BJ (cell line): ENCODE results near the gene ADARB2. TPM values are rescaled to one million over a fixed set of nuclear protein-coding genes. Genes with fewer than 3 reads are reported as not detected.

Source experiments
- CTCF ChIA-PET: fragments of 350-600 bp; formaldehyde crosslinking; extraction: SDS; loops from one replicate; lab custom pipeline; 2021; ENCODE audit warnings: antibody characterized with exemption, inconsistent platforms; lab: Yijun Ruan, JAX
- POLR2A ChIA-PET: fragments of 300-600 bp; sonication (Branson Sonifier 250); formaldehyde crosslinking; extraction: SDS; loops from one replicate; lab custom pipeline; 2021; ENCODE audit warnings: antibody characterized with exemption; lab: Charles Lee
- DNase-seq: peaks from one replicate; pipeline ENCODE4 v3.0.0-alpha.2; 2011; ENCODE audit warnings: low read depth
- H3K27me3 ChIP-seq: 2 replicates; pipeline ENCODE4 v1.6.0; 2011; ENCODE audit warnings: low read length; ENCODE audit not compliant: control insufficient read depth, insufficient read depth
- H3K36me3 ChIP-seq: 2 replicates; pipeline ENCODE4 v1.5.1; 2011; ENCODE audit warnings: low read length; ENCODE audit not compliant: control insufficient read depth, insufficient read depth
- H3K4me3 ChIP-seq: 2 replicates; pipeline ENCODE4 v1.5.1; 2011; ENCODE audit warnings: low read depth, mild to moderate bottlenecking, control low read depth, low read length
- polyA plus RNA-seq: library from polyadenylated mRNA; depleted of rRNA; stranded (reverse); fragments of >200 nt; gene quantifications from 2 replicates; pipeline ENCODE4 v1.2.3, GENCODE V29; 2011
- TF ChIP-seq, protein P1 (sequence below): IDR thresholded peaks from 2 replicates; pipeline ENCODE4 v1.5.1; 2011; ENCODE audit warnings: low read depth, mild to moderate bottlenecking, control low read depth, inconsistent platforms, low read length, moderate library complexity; ENCODE audit not compliant: insufficient read depth

Gene ADARB2
- polyA plus RNA-seq, 1 experiment: not detected

DNA sequence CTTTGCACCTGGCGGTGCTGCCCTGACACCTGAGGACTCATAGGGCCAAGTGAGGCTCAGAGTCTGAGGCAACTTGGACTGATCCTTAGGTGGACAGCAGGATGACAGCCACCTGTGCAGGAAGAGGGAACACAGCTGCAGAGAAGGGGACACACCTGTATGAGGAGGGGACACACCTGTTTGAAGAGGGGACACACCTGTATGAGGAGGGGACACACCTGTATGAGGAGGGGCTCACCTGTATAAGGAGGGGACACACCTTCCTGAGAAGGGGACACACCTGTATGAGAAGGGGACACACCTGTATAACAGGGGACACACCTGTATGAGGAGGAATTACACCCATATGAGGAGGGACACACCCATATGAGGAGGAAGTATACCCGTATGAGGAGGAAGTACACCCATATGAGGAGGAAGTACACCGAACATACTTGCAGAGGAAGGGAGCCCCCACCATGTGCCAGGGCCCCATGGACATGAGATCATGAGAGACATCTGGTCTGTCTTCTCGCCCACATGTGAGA lies 285.9 kb downstream of the ADARB2 start:
- CTCF ChIA-PET: no interaction called here

DNA sequence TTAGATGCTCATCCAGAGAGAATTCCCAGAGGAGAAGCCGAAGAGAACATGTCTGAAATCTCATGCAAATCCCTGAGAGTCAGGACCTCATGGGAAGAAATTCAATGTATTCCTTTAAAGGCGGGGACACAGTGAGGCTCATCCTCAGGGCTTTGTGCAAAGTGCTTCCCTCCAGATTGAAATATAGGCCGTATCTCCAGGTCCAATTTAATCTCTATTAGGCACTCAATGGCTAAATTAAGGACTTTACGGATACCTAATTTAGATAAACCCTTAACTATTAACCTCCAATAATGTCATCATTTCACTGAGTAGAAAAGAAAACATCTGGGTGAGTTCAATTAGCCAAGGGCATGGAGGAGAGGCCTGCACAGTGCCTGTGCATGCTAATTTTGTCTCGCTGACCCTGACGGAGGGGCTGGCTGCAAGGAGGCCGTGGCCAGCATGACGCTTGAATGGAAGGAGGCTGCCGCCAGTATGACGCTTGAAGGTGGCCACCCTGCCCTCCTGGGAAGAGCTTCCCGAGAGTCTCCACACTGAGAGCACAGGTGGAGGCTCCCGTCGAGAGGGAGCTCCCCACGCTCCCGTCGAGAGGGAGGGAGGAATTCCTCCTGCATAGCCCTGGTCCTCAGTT lies 287.6 kb downstream of the ADARB2 start:
- ChIA-PET POLR2A (no interaction called here), CTCF (no interaction called here)
- H3K4me3 ChIP-seq: no peak overlapping the region
- no peaks in the 10 kb centered on the region for H3K36me3 ChIP-seq
- H3K27me3 ChIP-seq: no peaks in the 10 kb centered on the region
- TF ChIP-seq, protein P1, sequence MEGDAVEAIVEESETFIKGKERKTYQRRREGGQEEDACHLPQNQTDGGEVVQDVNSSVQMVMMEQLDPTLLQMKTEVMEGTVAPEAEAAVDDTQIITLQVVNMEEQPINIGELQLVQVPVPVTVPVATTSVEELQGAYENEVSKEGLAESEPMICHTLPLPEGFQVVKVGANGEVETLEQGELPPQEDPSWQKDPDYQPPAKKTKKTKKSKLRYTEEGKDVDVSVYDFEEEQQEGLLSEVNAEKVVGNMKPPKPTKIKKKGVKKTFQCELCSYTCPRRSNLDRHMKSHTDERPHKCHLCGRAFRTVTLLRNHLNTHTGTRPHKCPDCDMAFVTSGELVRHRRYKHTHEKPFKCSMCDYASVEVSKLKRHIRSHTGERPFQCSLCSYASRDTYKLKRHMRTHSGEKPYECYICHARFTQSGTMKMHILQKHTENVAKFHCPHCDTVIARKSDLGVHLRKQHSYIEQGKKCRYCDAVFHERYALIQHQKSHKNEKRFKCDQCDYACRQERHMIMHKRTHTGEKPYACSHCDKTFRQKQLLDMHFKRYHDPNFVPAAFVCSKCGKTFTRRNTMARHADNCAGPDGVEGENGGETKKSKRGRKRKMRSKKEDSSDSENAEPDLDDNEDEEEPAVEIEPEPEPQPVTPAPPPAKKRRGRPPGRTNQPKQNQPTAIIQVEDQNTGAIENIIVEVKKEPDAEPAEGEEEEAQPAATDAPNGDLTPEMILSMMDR: no peak
- DNase-seq: no peak

More for the DNA sequence above, 285.9 kb downstream of the ADARB2 start:
- Histone ChIP-seq H3K36me3 (no peaks in the 10 kb centered on the region), H3K27me3 (no peaks in the 10 kb centered on the region), H3K4me3 (no peak overlapping the region)
- POLR2A ChIA-PET: no interaction called here
- TF ChIP-seq, protein P1: no peak
- DNase-seq: no peak

DNA sequence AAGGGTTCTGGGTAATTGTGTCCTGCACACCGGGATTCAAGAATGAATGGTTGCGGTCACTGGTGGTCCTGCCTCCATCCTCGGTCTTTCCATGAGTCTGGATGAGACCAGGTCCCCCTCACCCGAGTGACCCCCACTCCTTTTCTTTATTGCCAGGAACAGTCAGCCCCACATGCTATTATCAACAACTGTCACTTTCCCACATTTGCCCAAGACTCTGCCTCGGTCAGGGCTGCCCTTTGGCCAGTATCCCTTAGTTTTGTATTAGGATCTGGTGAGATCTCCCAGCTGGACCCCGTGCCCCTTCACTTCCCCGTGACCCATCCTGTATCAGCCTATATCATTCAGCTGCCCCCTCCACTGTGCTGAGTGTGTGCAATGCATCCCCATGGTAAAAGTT lies 288.3 kb downstream of the ADARB2 start:
- Histone ChIP-seq H3K27me3 (no peaks in the 10 kb centered on the region), H3K36me3 (no peaks in the 10 kb centered on the region), H3K4me3 (no peak overlapping the region)
- ChIA-PET POLR2A (no interaction called here), CTCF (no interaction called here)
- no peak for DNase-seq
- TF ChIP-seq, protein P1: no peak

DNA sequence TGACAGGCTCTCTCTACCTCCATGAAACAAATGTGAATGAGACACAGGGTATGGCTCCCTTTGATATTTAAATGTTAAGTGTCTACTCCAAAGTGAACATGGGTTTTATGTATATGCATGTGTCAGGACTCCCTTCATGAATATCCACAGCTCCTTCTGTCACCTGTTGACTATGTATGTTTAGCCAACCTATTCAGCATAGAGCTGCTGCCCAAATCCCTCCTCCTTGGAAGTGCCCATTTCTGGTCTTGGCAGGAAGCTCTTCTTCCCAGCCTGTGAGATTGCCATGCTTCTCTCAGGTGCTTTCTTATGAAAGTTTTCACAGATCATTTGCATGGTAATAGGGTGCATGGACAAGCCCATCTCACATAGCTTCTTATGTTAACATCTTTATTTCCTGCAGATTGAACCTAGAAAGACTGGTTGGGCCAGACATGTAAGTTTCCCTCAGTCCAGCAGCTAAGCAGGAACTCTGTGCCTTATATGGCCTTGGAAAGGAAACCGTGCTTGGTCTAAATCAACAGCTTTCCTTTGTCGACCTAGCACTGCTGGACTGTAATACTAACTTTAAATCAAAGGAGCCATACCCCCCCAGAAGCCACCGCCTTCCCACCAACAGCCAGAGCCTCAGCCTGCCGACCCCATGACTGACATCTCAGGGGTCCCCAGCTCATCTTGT lies 288.9 kb downstream of the ADARB2 start:
- POLR2A ChIA-PET: no interaction called here
- TF ChIP-seq, protein P1: no peak

DNA sequence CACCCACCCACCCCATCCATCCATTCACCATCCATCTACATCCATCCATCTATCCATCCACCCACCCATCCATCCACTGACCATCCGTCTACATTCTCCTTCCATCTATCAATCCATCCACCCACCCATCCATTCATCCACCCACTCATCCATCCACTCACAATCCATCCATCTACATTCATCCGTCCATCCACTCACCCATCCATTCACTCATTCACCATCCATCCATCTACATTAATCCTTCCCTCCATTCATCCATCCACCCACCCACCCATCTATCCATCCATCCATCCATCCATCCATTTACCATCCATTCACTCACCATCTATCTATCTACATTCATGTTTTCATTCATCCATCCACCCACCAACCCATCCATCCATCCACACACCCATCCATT lies 292.5 kb downstream of the ADARB2 start:
- DNase-seq: no peak
- ChIA-PET POLR2A (no interaction called here), CTCF (no interaction called here)
- TF ChIP-seq, protein P1: no peak
- H3K36me3 ChIP-seq: no peaks in the 10 kb centered on the region
- H3K4me3 ChIP-seq: no peak overlapping the region
- no peaks in the 10 kb centered on the region for H3K27me3 ChIP-seq

More for the DNA sequence above, 288.9 kb downstream of the ADARB2 start:
- Histone ChIP-seq H3K4me3 (no peak overlapping the region), H3K27me3 (no peaks in the 10 kb centered on the region), H3K36me3 (no peaks in the 10 kb centered on the region)
- CTCF ChIA-PET: no interaction called here
- no peak for DNase-seq
